Left forelimb (tissue), 1 donor: Measurements from ENCODE around the gene ZBED1.
"Not testable (repeated sequence)": the region's sequence is repeated elsewhere in the genome, so short reads cannot be mapped to it uniquely, and the experiment has no call there.

Experiments
- DNase-seq: peaks from one replicate; pipeline ENCODE4 v3.0.0-alpha.2; 2018; ENCODE audit warnings: low spot score

The ZBED1 gene

GRCh38 chrX:2456091-2456490 lies 44.7 kb downstream of the ZBED1 start:
- DNase-seq: not testable (repeated sequence)

- not testable (repeated sequence) for DNase-seq
Measured at GRCh38 chrX:2454620-2455019, 46.2 kb downstream of the ZBED1 start.

DNA sequence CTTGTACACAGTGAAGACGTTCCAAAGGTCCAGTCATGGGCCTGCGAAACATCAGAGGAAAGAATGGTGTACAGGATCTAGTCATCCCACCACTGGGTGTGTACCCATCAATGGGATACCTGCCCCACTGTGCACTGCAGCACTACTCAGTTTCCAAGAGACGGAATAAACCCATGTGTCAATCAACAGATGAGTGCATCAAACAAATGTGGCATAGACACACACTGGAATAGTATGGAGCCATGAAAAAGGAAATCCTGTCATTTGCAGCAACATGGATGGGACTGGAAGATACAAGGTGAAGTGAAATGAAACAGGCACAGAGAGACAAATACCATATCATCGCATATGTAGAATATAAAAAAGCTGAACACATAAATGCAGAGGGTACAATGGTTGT lies 48.0 kb downstream of the ZBED1 start:
- DNase-seq: no peak

DNA sequence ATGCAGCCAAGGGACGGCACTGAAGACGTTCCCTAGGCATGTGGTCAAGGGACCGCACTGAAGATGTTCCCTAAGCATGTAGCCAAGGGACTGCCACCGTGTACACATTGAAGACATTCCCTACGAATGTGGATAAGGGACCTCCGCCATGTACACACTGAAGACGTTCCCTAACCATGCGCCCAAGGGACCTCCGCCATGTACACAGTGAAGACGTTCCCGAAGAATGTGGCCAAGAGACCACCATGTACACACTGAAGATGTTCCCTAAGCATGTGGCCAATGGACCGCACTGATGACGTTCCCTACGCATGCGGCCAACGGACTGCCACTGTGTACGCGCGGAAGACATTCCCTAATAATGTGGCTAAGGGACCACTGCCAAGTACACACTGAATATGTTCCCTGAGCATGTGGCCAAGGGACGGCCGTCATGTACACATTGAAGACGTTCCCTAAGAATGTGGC lies 48.4 kb downstream of the ZBED1 start:
- no peak for DNase-seq

DNA sequence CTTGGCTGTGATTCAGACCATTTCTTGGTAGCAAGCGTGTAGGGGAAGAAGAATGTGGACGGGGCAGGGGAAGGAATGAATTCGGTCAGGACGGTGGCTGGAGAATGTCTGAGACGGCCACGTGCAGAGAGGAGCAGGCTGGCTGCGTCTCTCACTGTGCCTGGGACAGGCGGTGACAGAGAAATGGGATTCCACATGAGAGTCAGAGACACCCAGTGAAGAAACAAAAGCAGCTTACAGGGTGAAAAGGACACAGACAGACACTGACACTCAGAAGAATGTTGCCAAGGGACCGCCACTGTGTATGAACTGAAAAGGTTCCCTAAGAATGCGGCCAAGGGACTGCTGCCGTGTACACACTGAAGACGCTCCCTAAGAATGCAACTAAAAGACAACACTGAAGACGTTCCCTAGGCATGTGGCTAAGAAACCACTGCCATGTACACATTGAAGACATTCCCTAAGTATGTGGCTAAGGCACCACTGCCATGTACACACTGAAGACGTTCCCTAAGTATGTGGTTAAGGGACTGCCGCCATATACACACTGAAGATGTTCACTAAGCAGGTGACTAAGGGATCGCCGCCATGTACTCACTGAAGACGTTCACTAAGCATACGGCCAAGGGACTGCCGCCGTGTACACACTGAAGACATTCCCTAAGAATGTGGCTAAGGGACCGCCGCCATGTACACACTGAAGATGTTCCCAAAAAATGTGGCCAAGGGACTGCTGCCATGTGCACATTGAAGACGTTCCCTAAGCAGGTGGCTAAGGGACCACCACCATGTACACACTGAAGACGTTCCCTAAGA lies 49.1 kb downstream of the ZBED1 start:
- DNase-seq: no peak

DNA sequence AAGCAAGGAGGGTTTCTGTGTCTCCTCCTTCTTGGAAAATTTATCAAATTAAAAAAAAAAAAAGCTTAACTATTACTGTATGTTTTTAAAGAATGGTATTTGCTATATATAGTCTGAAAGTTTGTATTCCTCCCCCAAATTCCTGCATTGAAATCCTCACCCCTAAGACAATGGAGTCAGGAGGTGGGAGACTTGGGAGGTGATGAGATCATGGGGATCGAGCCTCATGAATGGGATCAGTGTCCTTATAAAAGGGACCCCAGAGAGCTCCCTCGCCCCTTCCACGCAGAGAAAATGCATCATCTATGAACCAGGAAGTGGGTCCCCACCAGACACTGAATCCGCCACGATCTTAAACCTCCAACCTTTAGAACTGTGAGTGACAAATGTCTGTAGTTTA lies 50.1 kb downstream of the ZBED1 start:
- DNase-seq: no peak

DNA sequence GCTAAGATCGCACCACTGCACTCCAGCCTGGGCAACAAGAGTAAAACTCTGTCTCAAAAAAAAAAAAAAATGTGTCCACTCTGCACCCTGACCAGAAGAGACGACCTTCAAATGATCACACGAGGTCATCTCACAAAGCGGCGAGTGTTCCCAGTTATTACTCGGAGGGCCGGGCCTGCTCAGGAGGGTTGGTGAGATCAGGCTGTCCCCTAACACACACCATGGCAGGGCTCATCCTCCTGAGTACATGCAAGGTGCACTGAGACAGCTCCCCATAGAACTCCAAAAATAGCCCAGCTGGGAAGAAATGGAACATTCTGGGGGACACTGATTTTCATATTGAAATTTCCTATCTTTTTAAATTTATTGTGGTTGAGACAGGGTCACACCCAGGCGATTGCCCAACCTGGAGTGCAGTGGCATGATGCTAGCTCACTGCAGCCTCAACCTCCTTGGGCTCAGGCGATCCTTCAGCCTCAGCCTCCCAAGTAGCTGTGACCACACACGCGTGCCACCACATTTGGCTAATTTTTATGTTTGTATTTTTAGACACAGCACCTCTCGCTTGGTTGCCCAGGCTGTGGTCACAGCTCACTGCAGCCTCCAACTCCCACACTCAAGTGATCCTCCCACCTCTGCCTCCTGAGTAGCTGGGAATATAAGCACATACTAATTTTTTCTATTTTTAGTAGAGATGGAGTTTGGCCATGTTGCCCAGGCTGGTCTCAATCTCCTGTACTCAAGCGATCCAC lies 51.5 kb downstream of the ZBED1 start:
- DNase-seq: no peak

DNA sequence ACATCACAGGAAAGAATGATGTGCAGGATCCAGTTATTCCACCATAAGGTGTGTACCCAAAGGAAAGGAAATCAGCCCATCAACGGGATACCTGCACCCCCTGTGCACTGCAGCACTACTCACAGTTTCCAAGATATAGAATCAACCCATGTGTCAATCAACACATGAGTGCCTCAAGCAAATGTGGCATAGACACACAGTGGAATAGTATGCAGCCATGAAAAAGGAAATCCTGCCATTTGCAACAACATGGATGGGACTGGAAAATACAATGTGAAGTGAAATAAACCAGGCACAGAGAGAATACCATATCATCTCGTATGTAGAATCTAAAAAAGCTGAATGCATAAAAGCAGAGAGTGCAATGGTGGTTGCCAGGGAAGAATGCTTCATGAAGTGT lies 53.3 kb downstream of the ZBED1 start:
- DNase-seq: no peak

DNA sequence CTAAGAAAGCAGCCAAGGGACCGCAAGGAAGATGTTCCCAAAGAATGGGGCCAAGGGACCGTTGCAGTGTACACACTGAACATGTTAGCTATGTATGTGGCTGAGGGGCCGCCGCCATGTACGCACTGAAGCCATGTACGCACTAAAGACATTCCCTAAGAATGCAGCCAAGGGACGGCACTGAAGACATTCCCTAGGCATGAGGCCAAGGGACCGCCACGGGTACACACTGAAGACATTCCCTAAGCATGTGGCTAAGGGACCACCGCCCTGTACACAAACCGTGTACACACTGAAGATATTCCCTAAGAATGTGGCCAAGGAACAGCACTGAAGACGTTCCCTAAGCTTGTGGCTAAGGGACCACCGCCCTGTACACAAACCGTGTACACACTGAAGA lies 54.0 kb downstream of the ZBED1 start:
- DNase-seq: no peak

GRCh38 chrX:2445662-2446623 lies 54.8 kb downstream of the ZBED1 start:
- DNase-seq: no peak

- DNase-seq: no peak
Measured at GRCh38 chrX:2442694-2443093, 58.1 kb downstream of the ZBED1 start.

GRCh38 chrX:2441466-2441865 lies 59.3 kb downstream of the ZBED1 start:
- DNase-seq: no peak

- DNase-seq: no peak
Measured at GRCh38 chrX:2439613-2440012, 61.2 kb downstream of the ZBED1 start.
